ENCODE results near the gene SLC35B2. TPM values are rescaled to one million over a fixed set of nuclear protein-coding genes. Genes with fewer than 3 reads are reported as not detected.
A peak's percentile ranks its signal among the peaks of the same experiment; 100 is the strongest.

The SLC35B2 gene
- total RNA-seq, 1 experiment from 2014 or later: 215 TPM

GRCh38 chr6:44253307-44254101 lies 3.8 kb downstream of the SLC35B2 start:
- peak; percentile 65 for DNase-seq (ENCODE audit: low read depth)

GRCh38 chr6:44251576-44252524 lies 5.5 kb downstream of the SLC35B2 start:
- DNase-seq (ENCODE audit: low read depth): no peak

GRCh38 chr6:44250718-44251123 lies 6.6 kb downstream of the SLC35B2 start:
- DNase-seq (ENCODE audit: low read depth): no peak

GRCh38 chr6:44250067-44250717 lies 7.1 kb downstream of the SLC35B2 start:
- DNase-seq (ENCODE audit: low read depth): no peak

GRCh38 chr6:44249082-44249748 lies 8.1 kb downstream of the SLC35B2 start:
- no peak for DNase-seq (ENCODE audit: low read depth)

GRCh38 chr6:44248579-44248978 lies 8.7 kb downstream of the SLC35B2 start:
- DNase-seq (ENCODE audit: low read depth): no peak

- peak; percentile 75 for DNase-seq (ENCODE audit: low read depth)
These were observed 9.7 kb downstream of the SLC35B2 start for GRCh38 chr6:44247338-44248302.

GRCh38 chr6:44246663-44247337 lies 10.5 kb downstream of the SLC35B2 start, which contains the start of gene HSP90AB1:
HSP90AB1 (plus strand) TSS chr6:44247101; CDS start chr6:44248630, 1,529 bp downstream.
- peak; percentile 99 for DNase-seq (ENCODE audit: low read depth)

GRCh38 chr6:44245912-44246662 lies 11.2 kb downstream of the SLC35B2 start:
- DNase-seq (ENCODE audit: low read depth): peak; percentile 86

GRCh38 chr6:44245391-44245911 lies 11.9 kb downstream of the SLC35B2 start:
- DNase-seq (ENCODE audit: low read depth): no peak

GRCh38 chr6:44243345-44243744 lies 14.0 kb downstream of the SLC35B2 start:
- DNase-seq (ENCODE audit: low read depth): no peak

- no peak for DNase-seq (ENCODE audit: low read depth)
These were observed 18.5 kb downstream of the SLC35B2 start for GRCh38 chr6:44238687-44239350.

GRCh38 chr6:44237813-44238433 lies 19.4 kb downstream of the SLC35B2 start:
- peak; percentile 73 for DNase-seq (ENCODE audit: low read depth)

GRCh38 chr6:44237021-44237812 lies 20.1 kb downstream of the SLC35B2 start:
- peak; percentile 100 for DNase-seq (ENCODE audit: low read depth)

GRCh38 chr6:44235891-44236516 lies 21.3 kb downstream of the SLC35B2 start:
- no peak for DNase-seq (ENCODE audit: low read depth)

- no peak for DNase-seq (ENCODE audit: low read depth)
These were observed 22.1 kb downstream of the SLC35B2 start for GRCh38 chr6:44235269-44235668.
